DND-41 (cell line): ENCODE data around the gene OR56B4.

ENCODE experiments used
- ATAC-seq: fragments of 200-7000 bp; cut with Tn5 transposase; 3 replicates; pipeline ENCODE4 v1.9.1; 2021; ENCODE audit warnings: low read depth; ENCODE audit not compliant: insufficient read depth
- DNase-seq: peaks from one replicate; pipeline ENCODE4 v3.0.0-alpha.2; 2020
- H2AFZ ChIP-seq: 2 replicates; pipeline ENCODE4 v1.6.0; 2012; ENCODE audit warnings: low read depth, low read length
- H3K27ac ChIP-seq: 2 replicates; pipeline ENCODE4 v1.5.1; 2012; ENCODE audit warnings: low read length, inconsistent platforms
- H3K27me3 ChIP-seq: fragments of 200-600 bp; sonication (generic); 2 replicates; pipeline ENCODE4 v1.6.0; 2012; ENCODE audit warnings: low read length, mild to moderate bottlenecking, inconsistent platforms; ENCODE audit not compliant: insufficient read depth, poor library complexity
- H3K36me3 ChIP-seq: 2 replicates; pipeline ENCODE4 v1.5.1; 2012; ENCODE audit warnings: low read length, inconsistent platforms; ENCODE audit not compliant: insufficient read depth
- H3K4me1 ChIP-seq: 2 replicates; pipeline ENCODE4 v1.5.1; 2012; ENCODE audit warnings: mild to moderate bottlenecking, low read length; ENCODE audit not compliant: insufficient read depth
- H3K4me2 ChIP-seq: 2 replicates; pipeline ENCODE4 v1.6.0; 2012; ENCODE audit warnings: mild to moderate bottlenecking, moderate library complexity, low read length, inconsistent platforms; ENCODE audit not compliant: insufficient read depth
- H3K4me3 ChIP-seq, 2 experiments: fragments of 200-600 bp in 1 of 2; shearing (Covaris generic) in 1 of 2; 2 replicates each; pipeline ENCODE4 v1.5.1; 2012 to 2016; ENCODE audit warnings: inconsistent platforms in 2 of 2, low read length in 2 of 2, mild to moderate bottlenecking in 2 of 2, low read depth in 1 of 2, moderate library complexity in 1 of 2
- H3K79me2 ChIP-seq: 2 replicates; pipeline ENCODE4 v1.6.0; 2012; ENCODE audit warnings: low read length, inconsistent platforms; ENCODE audit not compliant: insufficient read depth
- H3K9ac ChIP-seq: 2 replicates; pipeline ENCODE4 v1.6.0; 2012; ENCODE audit warnings: low read depth, mild to moderate bottlenecking, inconsistent platforms, low read length, moderate library complexity
- H3K9me3 ChIP-seq: 2 replicates; pipeline ENCODE4 v1.5.1; 2012; ENCODE audit warnings: low read length, moderate library complexity, mild to moderate bottlenecking, inconsistent platforms; ENCODE audit not compliant: insufficient read depth, severe bottlenecking
- H4K20me1 ChIP-seq: 2 replicates; pipeline ENCODE4 v1.6.0; 2012; ENCODE audit warnings: low read length; ENCODE audit not compliant: insufficient read depth
- CTCF ChIP-seq: IDR thresholded peaks from 2 replicates; pipeline ENCODE4 v1.5.1; 2012; ENCODE audit warnings: borderline replicate concordance, low read length, moderate library complexity, mild to moderate bottlenecking; ENCODE audit not compliant: poor library complexity, severe bottlenecking; ENCODE audit errors: extremely low read depth
- EZH2 ChIP-seq: IDR thresholded peaks from 3 replicates; pipeline ENCODE4 v1.6.1; 2012; ENCODE audit warnings: borderline replicate concordance, low read depth, mild to moderate bottlenecking, moderate library complexity, low read length, inconsistent platforms; ENCODE audit not compliant: severe bottlenecking

The OR56B4 gene

GRCh38 chr11:6156628-6157359, 49.3 kb downstream of the OR56B4 start:
- Histone ChIP-seq H3K9ac (no peak overlapping the region), H3K27me3 (no peaks in the 10 kb centered on the region), H3K79me2 (no peaks in the 10 kb centered on the region), H3K4me1 (no peaks in the 10 kb centered on the region), H3K27ac (no peak overlapping the region), H2AFZ (no peak overlapping the region), H3K36me3 (no peaks in the 10 kb centered on the region), H3K4me3 (no peak overlapping the region), H3K4me2 (no peak overlapping the region), H3K9me3 (no peaks in the 10 kb centered on the region), H4K20me1 (no peaks in the 10 kb centered on the region)
- no peak for TF ChIP-seq EZH2
- TF ChIP-seq CTCF = no peak
- ATAC-seq (no peak; the same call in 2 of the 3 replicates), DNase-seq (no peak)
